HG03432 (cell line): ENCODE results near the gene MTHFD2L.

ENCODE experiments used
- ATAC-seq: cut with Tn5 transposase; IDR thresholded peaks from one replicate; pipeline ENCODE4 v1.9.1; 2021; ENCODE audit warnings: mild to moderate bottlenecking, moderate library complexity; ENCODE audit not compliant: unreplicated experiment

The MTHFD2L gene

DNA sequence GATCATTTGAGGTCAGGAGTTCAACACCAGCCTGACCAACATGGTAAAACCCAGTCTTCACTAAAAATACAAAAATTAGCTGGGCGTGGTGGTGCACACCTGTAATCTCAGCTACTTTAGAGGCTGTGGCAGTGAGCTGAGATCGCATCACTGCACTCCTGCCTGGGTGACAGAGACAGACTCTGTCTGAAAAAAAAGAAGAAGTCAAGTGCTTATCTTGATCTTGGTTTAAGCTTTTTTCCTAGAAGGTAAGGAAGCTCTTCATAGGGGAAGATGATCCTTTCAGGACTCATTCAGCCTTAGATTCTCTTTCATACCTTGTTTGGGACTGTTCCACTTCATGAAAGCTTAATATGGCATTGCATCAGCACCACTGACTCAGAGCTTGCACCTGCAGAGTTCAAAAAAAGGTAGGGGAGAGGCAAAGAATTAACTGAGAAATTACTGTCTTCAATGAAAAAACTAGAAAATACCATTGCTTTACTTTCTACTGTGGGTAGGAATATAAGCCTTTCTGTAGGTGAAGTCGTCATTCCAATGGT is 79.6 kb downstream of the MTHFD2L start:
- no peak for ATAC-seq

DNA sequence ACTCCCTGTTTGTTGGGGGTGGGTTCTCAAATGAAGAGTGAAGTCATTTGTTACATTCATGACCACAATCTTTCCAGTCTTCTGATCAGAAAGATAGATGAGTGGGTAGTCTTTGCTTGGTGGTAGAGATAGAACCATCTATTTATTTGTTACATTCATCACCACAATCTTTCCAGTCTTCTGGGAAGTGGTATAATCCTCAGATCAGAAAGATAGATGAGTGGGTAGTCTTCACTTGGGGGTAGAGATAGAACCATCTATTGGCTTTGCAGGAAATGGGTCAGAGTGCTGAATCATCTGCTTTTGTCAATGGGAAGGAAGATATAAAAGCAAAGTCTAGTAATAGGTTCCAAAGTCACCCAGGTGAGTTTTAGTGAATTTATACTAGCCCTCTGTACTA is 86.1 kb downstream of the MTHFD2L start:
- ATAC-seq: no peak

DNA sequence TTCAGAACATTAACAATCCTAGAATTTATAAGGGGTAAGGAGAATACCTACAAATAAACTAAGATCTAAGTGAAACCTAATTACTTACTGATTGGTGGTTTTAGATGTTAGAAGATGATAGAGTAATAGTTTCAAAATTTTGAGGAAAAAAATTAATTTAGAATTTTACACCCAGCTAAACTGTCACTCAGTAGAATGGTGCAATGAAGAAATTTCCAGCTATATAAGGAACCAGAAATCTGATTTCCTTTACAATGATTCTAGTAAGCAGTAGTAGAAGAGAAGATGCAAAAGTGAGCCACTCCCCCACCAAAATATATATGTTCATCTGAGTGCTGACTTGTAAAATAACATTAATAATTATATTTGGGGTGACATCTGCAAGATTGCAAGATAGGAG is 95.0 kb downstream of the MTHFD2L start:
- no peak for ATAC-seq

DNA sequence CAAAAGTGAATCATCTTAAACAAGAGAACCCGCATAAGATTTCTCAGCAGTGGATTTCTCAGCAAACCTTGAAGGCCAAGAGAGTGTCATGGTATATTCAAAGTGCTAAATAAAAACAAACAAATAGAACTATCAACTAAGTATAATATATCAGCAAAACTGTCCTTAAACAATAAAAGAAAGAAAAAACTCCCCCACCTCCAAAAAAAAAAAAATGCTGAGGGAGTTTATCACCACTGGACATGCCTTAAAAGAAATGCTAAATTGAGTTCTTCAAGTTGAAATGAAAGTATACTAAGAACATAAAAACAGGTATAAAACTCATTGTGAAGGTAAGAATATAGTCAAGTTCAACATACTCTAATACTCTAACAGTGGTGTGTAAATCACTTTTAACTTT is 96.5 kb downstream of the MTHFD2L start:
- no peak for ATAC-seq

DNA sequence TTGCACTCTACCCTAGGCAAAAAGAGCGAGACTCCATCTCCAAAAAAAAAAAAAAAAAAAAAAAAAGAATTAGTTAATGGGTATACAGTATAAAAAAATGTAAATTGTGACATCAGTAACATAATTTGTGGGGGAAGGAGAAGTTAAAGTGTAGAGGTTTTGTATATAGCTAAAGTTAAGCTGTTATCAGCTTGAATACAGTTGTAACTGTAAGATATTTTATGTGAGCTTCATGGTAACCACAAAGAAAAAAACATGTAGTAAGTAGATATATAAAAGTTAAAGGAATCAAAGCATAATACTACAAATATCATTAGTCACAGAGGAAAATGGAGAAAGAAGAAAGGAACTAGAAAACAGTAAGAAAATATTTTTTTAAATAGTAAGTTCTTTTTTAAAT is 97.2 kb downstream of the MTHFD2L start:
- ATAC-seq: no peak

DNA sequence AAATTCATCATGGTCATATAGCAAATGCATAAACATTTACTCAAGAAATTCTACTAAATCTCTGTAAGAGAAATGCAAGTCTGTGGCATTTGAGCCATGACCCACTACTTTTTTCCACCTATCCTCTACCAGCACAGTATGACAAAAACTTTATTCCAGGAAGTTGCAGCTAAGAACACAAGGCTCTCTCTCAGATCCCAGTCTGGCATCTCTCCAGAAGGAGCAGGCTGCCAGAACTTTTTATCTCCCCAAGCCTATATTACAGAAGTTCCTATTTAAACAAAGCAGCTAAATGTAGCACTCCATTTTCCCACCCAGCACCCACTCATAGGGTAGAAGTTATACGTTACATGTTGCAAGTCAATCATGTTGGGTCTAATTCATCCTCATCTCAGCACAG is 101.0 kb downstream of the MTHFD2L start:
- no peak for ATAC-seq

DNA sequence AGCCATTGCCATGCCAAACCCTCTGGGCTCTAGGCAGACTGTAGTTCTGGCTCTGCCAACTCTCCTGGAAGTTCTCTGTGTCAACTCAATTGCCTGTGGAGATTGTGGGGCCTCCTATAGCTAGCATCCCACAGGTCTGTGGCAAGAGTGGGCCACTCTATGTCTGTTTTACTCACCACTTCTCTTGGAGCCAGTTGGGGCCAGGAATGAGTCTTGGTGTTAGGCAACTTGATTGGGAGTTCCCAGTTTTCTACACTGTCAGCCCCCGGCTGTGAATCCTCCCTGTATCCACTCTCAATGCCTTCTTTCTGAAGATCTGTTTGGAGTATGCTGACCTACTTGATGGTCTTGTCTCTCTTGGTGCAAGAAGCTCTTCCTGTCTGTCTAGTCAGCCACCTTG is 102.1 kb downstream of the MTHFD2L start:
- no peak for ATAC-seq

DNA sequence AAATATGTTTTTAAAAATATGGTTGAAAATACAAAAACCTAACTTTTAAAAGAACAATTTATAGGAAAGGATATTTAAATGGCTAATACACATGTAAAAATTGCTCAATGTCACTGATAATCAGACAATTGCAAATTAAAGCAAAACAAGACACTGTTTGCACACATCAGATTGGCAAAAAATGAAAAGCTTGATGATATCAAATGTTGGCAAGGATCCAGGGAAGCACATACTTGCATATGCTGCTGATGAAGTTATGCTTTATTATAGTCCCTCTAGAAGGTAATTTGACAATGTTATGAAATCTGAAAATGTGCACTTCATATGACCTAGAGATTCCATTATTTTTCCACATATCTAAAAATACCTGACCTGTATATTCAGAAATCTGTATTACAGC is 104.6 kb downstream of the MTHFD2L start:
- ATAC-seq: no peak

DNA sequence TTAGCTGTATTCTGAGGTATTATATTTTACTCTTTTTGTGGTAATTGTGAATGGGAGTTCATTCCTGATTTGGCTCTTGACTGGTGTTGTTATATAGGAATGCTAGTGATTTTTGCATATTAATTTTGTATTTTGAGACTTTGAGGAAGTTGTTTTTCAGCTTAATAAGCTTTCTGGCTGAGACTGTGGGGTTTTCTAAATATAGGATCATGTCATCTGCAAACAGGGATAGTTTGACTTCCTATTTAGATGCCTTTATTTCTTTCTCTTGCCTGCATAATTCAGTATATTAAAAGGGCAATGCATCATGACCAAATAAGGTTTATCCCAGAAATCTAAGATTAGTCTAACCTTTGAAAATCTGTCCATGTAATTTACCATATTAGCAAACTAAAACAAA is 105.6 kb downstream of the MTHFD2L start:
- no peak for ATAC-seq

DNA sequence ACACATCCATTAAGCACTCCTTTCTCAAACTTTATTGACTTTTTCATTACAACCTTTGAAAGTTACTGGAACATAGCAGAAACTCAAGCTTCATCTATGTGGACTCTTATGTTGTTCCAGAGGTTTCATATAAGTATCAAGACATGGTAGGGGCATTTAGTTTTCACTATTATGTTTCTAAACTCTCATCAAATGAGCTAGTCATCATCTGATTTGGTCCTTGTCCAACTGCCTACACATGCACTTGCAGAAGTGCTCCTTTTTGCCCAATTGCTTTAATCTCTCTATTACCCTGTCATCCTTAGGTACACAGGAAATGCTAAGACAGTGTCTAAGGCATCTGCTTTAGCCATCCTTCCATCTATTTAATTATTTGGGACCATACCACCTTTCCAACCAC is 108.2 kb downstream of the MTHFD2L start:
- ATAC-seq: no peak

DNA sequence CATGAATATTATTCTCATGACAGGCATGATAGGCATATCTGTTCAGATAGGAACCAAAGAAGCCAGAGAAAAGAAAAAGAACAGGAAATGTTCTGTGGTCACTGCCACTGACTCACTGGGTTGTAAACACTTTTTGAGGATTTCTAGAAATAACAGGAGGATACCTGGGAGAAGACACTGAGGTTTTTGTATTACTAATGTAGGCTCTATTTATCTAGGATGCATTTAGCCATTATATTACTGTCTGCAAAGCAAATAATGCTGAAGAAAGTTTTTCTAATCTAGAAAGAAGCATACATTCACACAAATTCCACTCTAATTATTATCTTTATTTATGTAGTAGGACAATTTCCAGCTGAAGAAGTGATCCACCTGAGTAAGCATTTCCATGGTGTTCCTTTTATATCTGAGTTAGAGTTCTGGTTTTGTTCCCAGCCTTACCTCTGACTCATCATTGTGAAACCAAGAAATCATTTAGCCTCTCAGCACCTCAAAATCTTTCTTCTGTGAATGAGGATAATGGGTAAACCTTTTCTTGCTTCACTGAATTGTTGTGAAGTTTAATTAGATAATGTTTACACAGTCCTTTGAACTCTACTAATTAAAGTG is 110.2 kb downstream of the MTHFD2L start:
- no peak for ATAC-seq

DNA sequence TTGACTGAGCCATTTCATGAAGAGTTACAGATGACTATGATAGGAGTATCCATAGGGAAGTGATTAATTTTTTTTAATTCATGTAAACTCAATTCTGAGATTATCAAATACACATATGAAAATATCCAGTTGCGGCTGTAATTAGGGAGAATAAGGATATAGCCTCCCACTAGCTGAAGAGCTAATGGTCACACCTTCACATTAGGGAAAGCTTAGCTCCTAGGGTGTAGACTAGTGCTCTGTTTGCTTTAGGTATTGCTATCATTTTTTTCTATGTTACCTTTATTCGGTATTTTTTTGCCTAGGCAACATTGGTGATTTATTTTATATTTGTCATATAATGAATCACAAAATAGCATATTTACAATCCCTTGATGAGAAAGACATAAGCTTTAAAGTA is 110.7 kb downstream of the MTHFD2L start:
- no peak for ATAC-seq

DNA sequence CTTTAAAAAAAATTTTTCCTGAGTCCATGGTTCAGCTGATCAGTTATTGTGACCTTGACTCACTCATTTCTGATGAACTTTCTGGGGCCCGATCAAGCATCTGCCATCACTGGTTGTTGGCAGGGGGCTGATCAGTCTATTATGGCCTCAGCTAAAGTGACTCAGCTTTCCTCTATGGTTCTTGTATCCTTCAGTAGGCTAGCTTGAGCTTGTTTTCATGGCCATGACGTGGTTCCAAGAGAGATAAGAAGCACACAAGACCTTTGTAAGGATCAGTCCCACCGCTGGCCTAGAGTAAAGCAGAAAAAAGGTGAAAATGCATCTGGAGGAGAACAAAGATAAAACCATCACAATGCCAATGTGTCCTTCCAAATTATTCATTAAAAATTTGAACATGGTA is 120.6 kb downstream of the MTHFD2L start:
- ATAC-seq: no peak

DNA sequence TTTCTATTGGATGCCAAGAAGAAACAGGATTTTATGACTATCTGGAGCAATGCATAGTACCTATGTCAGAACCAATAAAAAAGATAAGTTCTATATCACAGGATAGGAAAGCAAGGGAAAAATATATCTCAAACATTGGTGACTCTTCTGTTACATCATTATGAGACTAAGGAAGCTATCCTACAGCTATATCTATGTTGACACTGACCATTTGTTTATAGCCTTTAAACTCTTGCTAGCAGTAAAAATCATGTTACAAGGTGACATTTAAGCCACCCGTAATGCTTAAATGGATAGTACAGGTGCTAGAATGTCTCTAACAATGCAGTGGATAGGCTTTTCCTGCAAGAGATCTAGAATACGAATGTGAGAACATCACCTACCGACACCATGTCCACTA is 121.8 kb downstream of the MTHFD2L start:
- no peak for ATAC-seq

DNA sequence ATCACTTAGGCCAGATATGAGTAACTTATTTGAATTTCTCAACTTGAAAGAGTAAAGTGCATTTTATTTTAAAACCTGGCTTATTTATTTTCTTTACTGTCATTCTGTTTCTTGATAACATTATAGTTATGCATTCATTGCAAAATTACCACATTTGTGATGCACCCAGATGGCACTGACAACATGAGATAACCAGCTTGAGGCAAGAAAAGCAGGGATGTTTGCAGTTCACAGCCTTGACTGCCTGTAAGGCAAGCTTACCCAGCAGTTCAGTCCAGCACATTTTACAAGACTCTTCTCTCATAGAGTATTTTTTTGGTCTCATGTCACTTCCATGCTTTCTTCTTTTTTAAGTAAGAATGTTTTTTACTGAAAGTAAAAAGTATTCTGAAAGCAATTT is 125.0 kb downstream of the MTHFD2L start:
- ATAC-seq: no peak

DNA sequence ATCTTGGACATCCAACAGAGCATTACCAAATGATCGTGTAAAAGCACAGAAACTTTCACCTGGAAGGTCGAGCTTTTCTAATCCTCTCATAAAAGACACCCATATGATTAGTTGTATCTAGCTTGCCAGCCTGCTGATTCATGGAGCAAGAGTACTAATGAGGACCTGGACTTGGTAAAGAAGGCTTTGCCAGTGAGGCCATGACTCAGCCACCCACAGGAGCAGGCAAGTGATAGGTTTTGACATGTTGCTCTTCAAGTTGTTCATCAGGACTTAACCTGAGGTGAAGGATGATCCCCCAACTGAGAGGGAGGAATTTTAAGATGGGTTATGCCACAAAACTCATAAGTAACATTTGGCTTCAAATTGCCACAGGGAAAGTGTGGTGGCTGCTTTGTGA is 125.7 kb downstream of the MTHFD2L start:
- no peak for ATAC-seq

DNA sequence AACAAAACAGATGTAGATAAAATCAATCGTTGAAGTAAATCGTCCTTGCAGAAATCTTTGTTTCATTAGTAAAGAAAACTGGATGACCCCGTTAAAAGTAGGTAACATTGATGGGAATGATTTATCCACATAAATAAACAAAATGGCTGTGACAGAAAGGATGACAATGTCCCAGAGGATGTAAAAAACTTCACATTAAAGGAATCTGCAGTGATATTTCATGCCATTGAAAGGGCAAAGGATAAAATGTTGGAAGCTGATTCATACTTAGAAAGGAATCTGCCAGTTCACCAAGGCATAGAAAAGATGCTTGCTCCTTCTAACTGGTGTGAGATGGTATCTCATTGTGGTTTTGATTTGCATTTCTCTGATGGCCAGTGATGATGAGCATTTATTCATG is 126.1 kb downstream of the MTHFD2L start:
- no peak for ATAC-seq

DNA sequence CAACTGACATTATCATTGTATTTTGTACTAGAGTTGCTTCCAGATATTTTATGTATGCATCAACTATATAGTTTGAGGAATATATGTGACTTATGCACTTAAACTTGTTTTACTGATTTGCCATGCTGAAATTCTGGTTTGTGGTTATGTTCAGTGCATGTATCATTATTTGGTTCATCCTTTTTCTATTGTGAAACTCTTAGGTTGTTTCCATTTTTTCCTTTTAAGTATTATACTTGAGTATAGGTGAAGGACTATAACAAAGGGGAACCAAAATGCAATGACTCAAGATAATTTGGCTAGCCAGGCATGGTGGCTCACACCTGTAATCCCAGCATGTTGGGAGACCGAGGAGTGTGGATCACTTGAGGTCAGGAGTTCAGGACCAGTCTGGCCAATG is 129.2 kb downstream of the MTHFD2L start:
- no peak for ATAC-seq

DNA sequence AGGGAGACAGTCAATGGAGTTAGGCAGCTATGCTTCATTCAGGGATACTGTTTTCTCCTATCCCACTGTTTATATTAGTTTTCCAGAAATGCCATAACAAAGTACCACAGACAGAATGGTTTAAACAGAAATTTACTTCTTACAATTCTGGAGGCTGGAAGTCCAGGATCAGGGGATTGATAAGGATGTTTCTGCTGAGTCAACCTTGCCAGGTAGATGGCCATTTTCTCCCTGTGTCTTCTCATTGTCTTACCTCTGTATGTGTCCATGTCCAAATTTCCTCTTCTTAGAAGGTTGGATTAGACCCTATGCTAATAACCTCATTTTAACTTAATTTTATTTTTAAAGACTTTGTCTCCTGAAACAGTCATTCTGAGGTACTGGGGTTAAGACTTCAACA is 129.9 kb downstream of the MTHFD2L start:
- ATAC-seq: no peak

DNA sequence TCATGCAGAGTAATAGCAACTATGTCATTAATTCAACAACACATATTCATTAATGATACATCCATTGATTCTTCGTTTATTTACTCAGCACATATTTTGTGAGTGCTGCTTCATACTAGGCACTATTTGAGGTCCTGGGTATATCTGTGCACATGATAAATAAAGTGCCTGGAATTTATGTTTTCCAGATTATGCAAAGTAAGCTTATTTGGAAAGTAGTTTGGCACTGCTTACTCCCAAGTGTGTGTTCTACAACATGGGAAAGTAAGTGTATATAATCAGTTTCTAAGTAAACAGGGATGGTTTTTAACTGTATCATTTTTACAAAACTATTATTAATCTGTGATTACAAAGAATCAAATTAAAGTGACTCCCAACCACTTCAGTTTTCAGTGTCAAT is 133.6 kb downstream of the MTHFD2L start:
- no peak for ATAC-seq

DNA sequence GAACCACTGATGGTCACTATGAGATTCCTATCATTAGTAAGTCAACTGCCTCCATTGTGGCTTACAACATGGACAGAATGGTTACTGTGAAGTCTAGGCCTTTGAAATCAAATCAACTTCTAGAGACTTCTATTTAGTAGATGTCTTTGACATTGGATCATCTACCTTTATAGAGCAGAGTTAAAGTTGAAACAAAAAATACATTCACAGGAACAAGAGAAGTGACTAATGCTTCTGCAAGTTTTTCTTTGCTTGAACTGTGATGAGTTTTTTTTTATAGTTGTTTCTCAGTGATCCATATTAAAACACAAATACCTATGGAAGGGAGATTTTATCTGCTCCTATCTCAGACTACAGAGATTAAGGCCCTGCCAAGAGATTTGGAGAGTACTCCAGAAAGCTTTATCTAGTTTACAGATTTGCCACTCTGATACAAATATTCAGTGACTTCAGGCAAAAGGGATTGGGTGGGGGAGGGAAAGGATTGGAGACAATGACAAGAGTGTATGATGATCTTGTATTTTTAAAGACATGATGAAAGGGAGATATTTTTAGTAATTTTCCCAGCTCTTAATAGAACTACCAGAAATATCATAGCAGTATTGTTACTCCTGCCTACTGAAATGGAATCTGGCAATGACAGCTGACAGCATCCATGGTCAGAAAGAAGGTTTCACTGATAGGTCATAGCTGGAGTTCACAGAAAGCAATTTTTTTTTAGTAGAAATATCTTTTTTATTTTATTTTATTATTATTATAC is 134.4 kb downstream of the MTHFD2L start:
- ATAC-seq: no peak

DNA sequence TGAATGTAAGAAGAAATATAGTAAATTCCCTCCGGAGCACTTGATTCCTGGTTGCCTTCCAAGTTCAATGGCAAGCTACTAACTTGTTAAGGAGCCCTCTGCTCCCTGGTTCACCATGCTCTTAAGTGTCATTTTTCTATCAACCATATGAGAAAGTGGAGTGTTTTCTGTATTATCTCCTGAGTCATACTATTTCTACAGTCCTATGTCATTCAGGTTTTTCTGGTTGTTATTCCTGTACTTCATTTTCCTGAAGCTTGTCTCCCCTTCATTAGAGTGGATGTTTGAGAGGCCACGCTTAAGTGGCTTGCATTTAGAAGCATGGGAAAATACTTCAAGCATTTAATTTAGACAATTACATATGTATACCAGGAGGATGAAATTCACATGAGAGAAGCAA is 135.6 kb downstream of the MTHFD2L start:
- ATAC-seq: no peak

DNA sequence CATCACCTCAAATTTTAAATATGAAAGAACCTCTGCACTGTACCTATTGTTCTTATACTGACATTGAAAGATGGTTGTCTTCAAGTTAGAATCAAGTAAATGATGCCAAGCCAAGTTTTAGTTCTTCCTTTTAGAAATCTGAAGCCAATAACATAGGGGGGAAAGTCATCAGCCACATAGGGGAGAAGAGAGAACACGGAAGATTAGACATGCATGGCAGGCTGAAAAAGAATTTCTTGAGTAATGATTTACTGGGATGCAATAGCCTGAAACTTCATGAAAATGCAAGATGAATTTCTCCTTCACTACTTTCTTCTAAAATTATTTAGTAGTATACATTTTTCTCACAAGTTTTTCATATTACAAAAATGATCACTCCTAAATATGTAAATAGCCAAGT is 136.8 kb downstream of the MTHFD2L start:
- no peak for ATAC-seq
